ENCODE data around the gene NFIX. TPM values are rescaled to one million over a fixed set of nuclear protein-coding genes. Genes with fewer than 3 reads are reported as not detected.

NFIX gene
- total RNA-seq, 2 experiments from 2014 or later = 4.7 to 5.0 TPM

- POLR2A ChIA-PET = interaction anchor here (0.6 kb wide), 1 partner anchor 59 kb away, joined by 3 read pairs; no protein-coding TSS in a partner anchor
- H3K36me3 Mint-ChIP-seq (ENCODE audit: low read depth) = no peaks in the 10 kb centered on the region
Measured at GRCh38 chr19:13047374-13047773, 52.1 kb downstream of the NFIX start.

GRCh38 chr19:13050274-13050673, 55.0 kb downstream of the NFIX start:
- DNase-seq (no peak), ATAC-seq (no peak)
- H3K4me3 Mint-ChIP-seq = no peak overlapping the region
- peaks cover 15% of the 10 kb centered on the region for H3K4me1 Mint-ChIP-seq (ENCODE audit: low read depth)
- peaks cover 4% of the 10 kb centered on the region for H3K27me3 Mint-ChIP-seq
- intact Hi-C loops (cut with micrococcal nuclease) = no loop called here
- ChIA-PET CTCF (interaction anchor here (1.0 to 2.3 kb wide), 2 partner anchors 11 to 29 kb away, joined by 3 to 13 read pairs; no protein-coding TSS in a partner anchor), POLR2A (no interaction called here)
- H3K27ac Mint-ChIP-seq = no peak overlapping the region
- TF ChIP-seq CTCF (IDR thresholded peaks at IDR 0.05) = no peak
- H3K36me3 Mint-ChIP-seq (ENCODE audit: low read depth) = no peaks in the 10 kb centered on the region
- H3K9me3 Mint-ChIP-seq = no peaks in the 10 kb centered on the region

More at GRCh38 chr19:13047374-13047773, 52.1 kb downstream of the NFIX start:
- no peak overlapping the region for H3K4me3 Mint-ChIP-seq
- peaks cover 4% of the 10 kb centered on the region for H3K27me3 Mint-ChIP-seq
- H3K27ac Mint-ChIP-seq = no peak overlapping the region
- CTCF ChIA-PET = interaction anchor here (1.1 to 10.9 kb wide), 4 partner anchors 13 to 83 kb away, joined by 3 to 99 read pairs (median 12); no protein-coding TSS in a partner anchor
- H3K9me3 Mint-ChIP-seq = no peaks in the 10 kb centered on the region
- DNase-seq (no peak), ATAC-seq (no peak)
- no peak for TF ChIP-seq CTCF (IDR thresholded peaks at IDR 0.05)
- H3K4me1 Mint-ChIP-seq (ENCODE audit: low read depth) = peaks cover 41% of the 10 kb centered on the region
- intact Hi-C loops (cut with micrococcal nuclease) = no loop called here

- no peak for TF ChIP-seq CTCF (IDR thresholded peaks at IDR 0.05)
- CTCF ChIA-PET = interaction anchor here (1.0 to 2.3 kb wide), 4 partner anchors 10 to 43 kb away, joined by 3 to 13 read pairs (median 6); no protein-coding TSS in a partner anchor
- no peaks in the 10 kb centered on the region for H3K9me3 Mint-ChIP-seq
- DNase-seq = peak; percentile 27
- no peak overlapping the region for H3K4me3 Mint-ChIP-seq
- no peaks in the 10 kb centered on the region for H3K36me3 Mint-ChIP-seq (ENCODE audit: low read depth)
- H3K27ac Mint-ChIP-seq = no peak overlapping the region
- POLR2A ChIA-PET = interaction anchor here (0.5 to 1.2 kb wide), 3 partner anchors 10 to 284 kb away, joined by 3 to 4 read pairs (median 3); no protein-coding TSS in a partner anchor
- peaks cover 4% of the 10 kb centered on the region for H3K27me3 Mint-ChIP-seq
- intact Hi-C loops (cut with micrococcal nuclease) = no loop called here
- ATAC-seq = peak; percentile 60
- peaks cover 11% of the 10 kb centered on the region for H3K4me1 Mint-ChIP-seq (ENCODE audit: low read depth)
Measured at GRCh38 chr19:13051557-13052165, 56.4 kb downstream of the NFIX start.

- intact Hi-C loops (cut with micrococcal nuclease) = no loop called here
- no peak for TF ChIP-seq CTCF (IDR thresholded peaks at IDR 0.05)
- Mint-ChIP-seq H3K27me3 (peaks cover 4% of the 10 kb centered on the region), H3K27ac (no peak overlapping the region), H3K4me1 (ENCODE audit: low read depth) (peaks cover 11% of the 10 kb centered on the region), H3K9me3 (no peaks in the 10 kb centered on the region), H3K36me3 (ENCODE audit: low read depth) (no peaks in the 10 kb centered on the region), H3K4me3 (no peak overlapping the region)
- DNase-seq = no peak
- ChIA-PET CTCF (interaction anchor here (0.8 to 2.9 kb wide), 5 partner anchors 9 to 87 kb away, joined by 3 to 16 read pairs (median 3); no protein-coding TSS in a partner anchor), POLR2A (interaction anchor here (0.5 to 1.2 kb wide), 2 partner anchors 9 to 283 kb away, joined by 3 read pairs; no protein-coding TSS in a partner anchor)
- no peak for ATAC-seq
Measured at GRCh38 chr19:13052447-13053175, 57.3 kb downstream of the NFIX start.
